ENCODE data around the gene OR52E8.

The OR52E8 gene

DNA sequence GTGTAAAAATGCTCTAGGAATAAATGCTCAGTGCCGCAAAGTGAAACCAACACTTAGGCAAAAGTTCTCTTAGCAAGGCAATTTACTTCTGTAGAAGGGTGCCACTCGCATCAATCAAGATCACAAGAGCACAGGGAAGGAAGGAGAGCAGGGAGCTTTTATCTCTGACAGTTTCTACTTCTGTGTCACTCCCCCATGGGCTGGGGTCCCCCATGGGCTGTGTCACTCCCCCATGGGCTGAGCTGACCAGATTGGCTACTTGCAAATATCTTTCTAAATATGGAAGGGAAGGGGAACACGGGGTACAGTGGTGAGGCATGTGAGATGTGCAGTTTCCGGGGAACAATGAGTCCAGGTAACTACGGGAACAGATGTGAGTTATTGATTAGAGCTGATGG, 48.4 kb downstream of the OR52E8 start:
- peak overlapping the region; percentile 41; the same call in 1 of the 2 replicates for H3K9ac ChIP-seq (ENCODE audit: low read depth, low read length)
- peak overlapping the region; percentile 93 for H3K4me2 ChIP-seq (ENCODE audit: insufficient read depth, low read length)

DNA sequence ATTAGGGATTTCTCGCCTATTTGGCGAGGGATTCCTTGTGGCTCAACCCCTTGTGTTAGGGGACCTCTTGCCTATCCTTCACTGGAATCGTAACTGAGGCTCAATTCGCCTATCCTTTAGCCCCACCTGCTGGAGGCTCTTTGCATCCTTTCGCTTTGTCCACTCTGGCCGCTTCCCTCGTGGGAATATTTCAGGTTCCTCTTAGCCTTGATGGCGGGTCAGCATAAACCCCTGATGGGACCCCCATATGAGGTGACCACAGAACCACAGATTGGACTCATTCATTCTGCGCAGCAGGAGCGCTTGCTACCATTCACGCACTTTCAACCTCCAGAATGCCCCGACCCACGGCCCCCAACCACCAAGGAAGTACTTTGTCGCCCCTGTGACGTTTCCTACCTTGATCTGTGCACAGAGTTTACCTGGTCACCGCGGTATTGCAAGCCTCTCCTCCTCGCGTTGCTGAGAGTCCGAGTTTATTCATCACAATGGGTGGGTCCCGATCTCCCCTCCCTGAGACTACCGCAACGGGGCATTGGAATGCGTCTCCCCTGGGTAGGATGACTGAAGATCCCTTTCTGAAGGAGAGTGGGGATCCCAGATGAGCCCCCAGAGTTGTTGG, 48.9 kb downstream of the OR52E8 start, which contains the start of gene OR52N2:
Gene OR52N2 (plus strand): TSS at position 425 of the 622 bp plus-strand sequence. CDS start 11,412 bp downstream, outside the sequence.
- Histone ChIP-seq H2AFZ (ENCODE audit: low read depth, low read length) (peak within 1 kb of the TSS; percentile 86), H3K27me3 (ENCODE audit: insufficient read depth, low read length, poor library complexity) (peaks cover 27% of the 10 kb centered on the region), H3K27ac (ENCODE audit: low read length) (no peak within 1 kb of the TSS; the same call in 1 of the 2 replicates), H3K79me2 (ENCODE audit: insufficient read depth, low read length) (no peaks in the 10 kb centered on the region), H3K4me2 (ENCODE audit: insufficient read depth, low read length) (peak within 1 kb of the TSS; percentile 93), H3K36me3 (ENCODE audit: insufficient read depth, low read length) (no peaks in the 10 kb centered on the region), H3K9me3 (ENCODE audit: insufficient read depth, low read length, severe bottlenecking) (no peaks in the 10 kb centered on the region), H3K4me1 (ENCODE audit: insufficient read depth, low read length) (peaks cover 14% of the 10 kb centered on the region), H4K20me1 (ENCODE audit: insufficient read depth, low read length) (no peaks in the 10 kb centered on the region), H3K9ac (ENCODE audit: low read depth, low read length) (peak within 1 kb of the TSS; percentile 41), H3K4me3 (ENCODE audit: low read depth in 1 of 2, low read length in 2 of 2) (peak within 1 kb of the TSS; percentile 11 to 60; a peak in 3 of 4 replicates)
- peak; percentile 25 for TF ChIP-seq EZH2 (IDR thresholded peaks at IDR 0.05; ENCODE audit: borderline replicate concordance, low read depth, low read length, severe bottlenecking)
- TF ChIP-seq, protein P1, sequence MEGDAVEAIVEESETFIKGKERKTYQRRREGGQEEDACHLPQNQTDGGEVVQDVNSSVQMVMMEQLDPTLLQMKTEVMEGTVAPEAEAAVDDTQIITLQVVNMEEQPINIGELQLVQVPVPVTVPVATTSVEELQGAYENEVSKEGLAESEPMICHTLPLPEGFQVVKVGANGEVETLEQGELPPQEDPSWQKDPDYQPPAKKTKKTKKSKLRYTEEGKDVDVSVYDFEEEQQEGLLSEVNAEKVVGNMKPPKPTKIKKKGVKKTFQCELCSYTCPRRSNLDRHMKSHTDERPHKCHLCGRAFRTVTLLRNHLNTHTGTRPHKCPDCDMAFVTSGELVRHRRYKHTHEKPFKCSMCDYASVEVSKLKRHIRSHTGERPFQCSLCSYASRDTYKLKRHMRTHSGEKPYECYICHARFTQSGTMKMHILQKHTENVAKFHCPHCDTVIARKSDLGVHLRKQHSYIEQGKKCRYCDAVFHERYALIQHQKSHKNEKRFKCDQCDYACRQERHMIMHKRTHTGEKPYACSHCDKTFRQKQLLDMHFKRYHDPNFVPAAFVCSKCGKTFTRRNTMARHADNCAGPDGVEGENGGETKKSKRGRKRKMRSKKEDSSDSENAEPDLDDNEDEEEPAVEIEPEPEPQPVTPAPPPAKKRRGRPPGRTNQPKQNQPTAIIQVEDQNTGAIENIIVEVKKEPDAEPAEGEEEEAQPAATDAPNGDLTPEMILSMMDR (IDR thresholded peaks at IDR 0.05; ENCODE audit: borderline replicate concordance, extremely low read depth, low read length, poor library complexity, severe bottlenecking), result peak; percentile 91
- DNase-seq (peak; percentile 67), ATAC-seq (ENCODE audit: insufficient read depth, low read depth) (peak; percentile 92)

More for the DNA sequence above, 48.4 kb downstream of the OR52E8 start:
- ATAC-seq (ENCODE audit: insufficient read depth, low read depth), result peak; percentile 52
- Histone ChIP-seq H3K27me3 (ENCODE audit: insufficient read depth, low read length, poor library complexity) (peaks cover 27% of the 10 kb centered on the region), H3K27ac (ENCODE audit: low read length) (no peak overlapping the region; the same call in 1 of the 2 replicates), H3K4me1 (ENCODE audit: insufficient read depth, low read length) (peaks cover 14% of the 10 kb centered on the region), H3K79me2 (ENCODE audit: insufficient read depth, low read length) (no peaks in the 10 kb centered on the region), H3K4me3 (ENCODE audit: low read depth in 1 of 2, low read length in 2 of 2) (peak overlapping the region; percentile 11 to 60; a peak in 3 of 4 replicates), H3K36me3 (ENCODE audit: insufficient read depth, low read length) (no peaks in the 10 kb centered on the region), H3K9me3 (ENCODE audit: insufficient read depth, low read length, severe bottlenecking) (no peaks in the 10 kb centered on the region), H4K20me1 (ENCODE audit: insufficient read depth, low read length) (no peaks in the 10 kb centered on the region), H2AFZ (ENCODE audit: low read depth, low read length) (peak overlapping the region; percentile 86)
- TF ChIP-seq, protein P1 (IDR thresholded peaks at IDR 0.05; ENCODE audit: borderline replicate concordance, extremely low read depth, low read length, poor library complexity, severe bottlenecking), result no peak
- TF ChIP-seq EZH2 (IDR thresholded peaks at IDR 0.05; ENCODE audit: borderline replicate concordance, low read depth, low read length, severe bottlenecking), result no peak
- no peak for DNase-seq

DNA sequence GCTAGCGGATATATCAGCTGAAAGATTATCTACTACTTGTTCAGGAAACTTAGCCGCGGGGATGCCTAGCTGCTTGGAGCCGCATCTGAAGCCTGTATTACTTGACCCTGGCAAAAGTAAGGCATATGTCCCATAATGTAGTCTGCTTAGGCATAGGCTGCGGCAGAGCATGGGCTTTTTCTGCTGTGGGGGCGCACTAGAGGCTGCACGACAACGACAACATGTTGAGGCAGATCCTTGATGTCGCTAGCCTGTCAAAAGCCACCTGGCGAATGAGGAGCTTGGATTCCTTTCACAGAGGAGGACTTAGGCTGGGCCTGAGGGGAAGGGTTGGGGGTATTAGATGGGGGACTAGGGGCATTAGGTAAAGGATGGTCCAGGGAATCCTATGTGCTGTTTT, 49.9 kb downstream of the OR52E8 start:
- Histone ChIP-seq H3K4me1 (ENCODE audit: insufficient read depth, low read length) (peaks cover 14% of the 10 kb centered on the region), H3K79me2 (ENCODE audit: insufficient read depth, low read length) (no peaks in the 10 kb centered on the region), H3K27ac (ENCODE audit: low read length) (no peak overlapping the region), H3K9ac (ENCODE audit: low read depth, low read length) (no peak overlapping the region), H3K27me3 (ENCODE audit: insufficient read depth, low read length, poor library complexity) (peaks cover 29% of the 10 kb centered on the region), H3K4me2 (ENCODE audit: insufficient read depth, low read length) (no peak overlapping the region), H3K36me3 (ENCODE audit: insufficient read depth, low read length) (no peaks in the 10 kb centered on the region), H3K4me3 (ENCODE audit: low read depth in 1 of 2, low read length in 2 of 2) (no peak overlapping the region), H3K9me3 (ENCODE audit: insufficient read depth, low read length, severe bottlenecking) (no peaks in the 10 kb centered on the region), H4K20me1 (ENCODE audit: insufficient read depth, low read length) (no peaks in the 10 kb centered on the region), H2AFZ (ENCODE audit: low read depth, low read length) (no peak overlapping the region)
- DNase-seq, result no peak
- ATAC-seq (ENCODE audit: insufficient read depth, low read depth), result no peak
- TF ChIP-seq, protein P1 (IDR thresholded peaks at IDR 0.05; ENCODE audit: borderline replicate concordance, extremely low read depth, low read length, poor library complexity, severe bottlenecking), result no peak
- TF ChIP-seq EZH2 (IDR thresholded peaks at IDR 0.05; ENCODE audit: borderline replicate concordance, low read depth, low read length, severe bottlenecking), result no peak
